Lower leg skin (tissue), 3 donors: ENCODE measurements around the gene NCL.

ENCODE experiments used
- POLR2A ChIP-seq, 2 donors: fragments of 450-650 bp; IDR thresholded peaks; one replicate each; pipeline ENCODE4 v1.6.1; 2016 to 2017; ENCODE audit warnings: antibody characterized with exemption in 2 of 2, mild to moderate bottlenecking in 1 of 2, moderate library complexity in 1 of 2
- TF ChIP-seq, protein P1 (sequence below), 3 donors: fragments of 450-650 bp; IDR thresholded peaks; one replicate each; pipeline ENCODE4 v1.5.1; 2016; ENCODE audit warnings: antibody characterized with exemption in 3 of 3, mild to moderate bottlenecking in 3 of 3, moderate library complexity in 2 of 3

DNA sequence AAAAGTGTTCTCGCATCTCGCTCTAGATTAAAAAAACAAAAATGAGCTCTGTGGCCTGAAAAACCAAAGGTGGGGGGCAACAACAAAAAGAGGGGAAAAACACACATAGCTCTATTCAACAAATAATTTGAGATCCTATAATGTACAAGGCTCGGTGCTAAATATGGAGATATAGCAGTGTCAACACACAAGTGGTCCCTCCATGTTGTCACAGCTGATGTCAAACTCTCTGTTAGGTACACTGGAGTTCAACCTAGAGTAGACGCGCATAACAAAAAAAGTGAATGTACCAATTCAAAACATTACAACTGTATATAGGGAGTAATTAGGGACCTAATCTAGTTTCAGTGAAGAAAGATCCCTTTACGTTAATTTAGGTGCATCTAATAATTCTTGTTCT lies 5.9 kb downstream of the NCL start:
- TF ChIP-seq, protein P1, sequence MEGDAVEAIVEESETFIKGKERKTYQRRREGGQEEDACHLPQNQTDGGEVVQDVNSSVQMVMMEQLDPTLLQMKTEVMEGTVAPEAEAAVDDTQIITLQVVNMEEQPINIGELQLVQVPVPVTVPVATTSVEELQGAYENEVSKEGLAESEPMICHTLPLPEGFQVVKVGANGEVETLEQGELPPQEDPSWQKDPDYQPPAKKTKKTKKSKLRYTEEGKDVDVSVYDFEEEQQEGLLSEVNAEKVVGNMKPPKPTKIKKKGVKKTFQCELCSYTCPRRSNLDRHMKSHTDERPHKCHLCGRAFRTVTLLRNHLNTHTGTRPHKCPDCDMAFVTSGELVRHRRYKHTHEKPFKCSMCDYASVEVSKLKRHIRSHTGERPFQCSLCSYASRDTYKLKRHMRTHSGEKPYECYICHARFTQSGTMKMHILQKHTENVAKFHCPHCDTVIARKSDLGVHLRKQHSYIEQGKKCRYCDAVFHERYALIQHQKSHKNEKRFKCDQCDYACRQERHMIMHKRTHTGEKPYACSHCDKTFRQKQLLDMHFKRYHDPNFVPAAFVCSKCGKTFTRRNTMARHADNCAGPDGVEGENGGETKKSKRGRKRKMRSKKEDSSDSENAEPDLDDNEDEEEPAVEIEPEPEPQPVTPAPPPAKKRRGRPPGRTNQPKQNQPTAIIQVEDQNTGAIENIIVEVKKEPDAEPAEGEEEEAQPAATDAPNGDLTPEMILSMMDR (IDR thresholded peaks at IDR 0.05) = no peak
- no peak for TF ChIP-seq POLR2A (IDR thresholded peaks at IDR 0.05)
